ENCODE data around the gene APOBEC3C.
"Not testable (repeated sequence)": the region's sequence is repeated elsewhere in the genome, so short reads cannot be mapped to it uniquely, and the experiment has no call there.

Gene APOBEC3C

GRCh38 chr22:38984224-38984623, 29.8 kb upstream of the APOBEC3C start:
- no peak for DNase-seq

GRCh38 chr22:38984784-38985757, 29.0 kb upstream of the APOBEC3C start:
- DNase-seq, result peak; percentile 52

- no peak for DNase-seq
Observed at GRCh38 chr22:38986629-38987028, 27.4 kb upstream of the APOBEC3C start.

GRCh38 chr22:38987171-38987895, 26.7 kb upstream of the APOBEC3C start:
- DNase-seq, result no peak

GRCh38 chr22:38989466-38989865, 24.6 kb upstream of the APOBEC3C start:
- DNase-seq, result no peak

GRCh38 chr22:38992871-38993371, 21.1 kb upstream of the APOBEC3C start:
- DNase-seq, result not testable (repeated sequence)

- DNase-seq, result no peak
Observed at GRCh38 chr22:38996105-38996504, 18.0 kb upstream of the APOBEC3C start.

GRCh38 chr22:38997518-38997917, 16.5 kb upstream of the APOBEC3C start:
- DNase-seq, result no peak

- DNase-seq, result peak; percentile 61
Observed at GRCh38 chr22:39003165-39003638, 10.9 kb upstream of the APOBEC3C start.

- DNase-seq, result no peak
Observed at GRCh38 chr22:39007177-39007576, 6.9 kb upstream of the APOBEC3C start.

GRCh38 chr22:39008271-39008850, 5.7 kb upstream of the APOBEC3C start:
- DNase-seq, result not testable (repeated sequence)

- no peak for DNase-seq
Observed at GRCh38 chr22:39010946-39011345, 3.1 kb upstream of the APOBEC3C start.

GRCh38 chr22:39012533-39013511, 1.2 kb upstream of the APOBEC3C start:
- DNase-seq, result no peak

GRCh38 chr22:39013561-39013941, 506 bp upstream of the APOBEC3C start:
- not testable (repeated sequence) for DNase-seq

GRCh38 chr22:39014723-39015121, 665 bp downstream of the APOBEC3C start:
- DNase-seq, result not testable (repeated sequence)

- no peak for DNase-seq
Observed at GRCh38 chr22:39016592-39016991, 2.5 kb downstream of the APOBEC3C start.

- DNase-seq, result no peak
Observed at GRCh38 chr22:39017596-39018365, 3.7 kb downstream of the APOBEC3C start.

GRCh38 chr22:39020021-39020651, 6.1 kb downstream of the APOBEC3C start:
- not testable (repeated sequence) for DNase-seq

- no peak for DNase-seq
Observed at GRCh38 chr22:39021552-39022250, 7.6 kb downstream of the APOBEC3C start.

All from NCI-H2029 treated with DMSO at 0.1 percent for 48 hours (cell line).